HFFc6 (cell line): ENCODE measurements around the gene RSRC1. TPM values are rescaled to one million over a fixed set of nuclear protein-coding genes. Genes with fewer than 3 reads are reported as not detected.

Experiments used
- DNase-seq: peaks from one replicate; pipeline ENCODE4 v3.0.0-alpha.2; 2018
- H3K27ac Mint-ChIP-seq: 2 replicates; pipeline ENCODE4 v1.8.0; 2020; ENCODE audit warnings: mild to moderate bottlenecking, mixed read lengths
- H3K27me3 Mint-ChIP-seq: 2 replicates; pipeline ENCODE4 v1.8.0; 2021; ENCODE audit warnings: mild to moderate bottlenecking, moderate library complexity, mixed read lengths; ENCODE audit not compliant: insufficient read depth
- H3K36me3 Mint-ChIP-seq: 2 replicates; pipeline ENCODE4 v1.8.0; 2021; ENCODE audit warnings: low read depth, mixed read lengths
- H3K4me1 Mint-ChIP-seq: 2 replicates; pipeline ENCODE4 v1.8.0; 2020; ENCODE audit warnings: low read depth, mixed read lengths
- H3K4me3 Mint-ChIP-seq: 2 replicates; pipeline ENCODE4 v1.8.0; 2020; ENCODE audit warnings: mild to moderate bottlenecking, moderate library complexity, mixed read lengths
- H3K9me3 Mint-ChIP-seq: 2 replicates; pipeline ENCODE4 v1.8.0; 2020; ENCODE audit warnings: mild to moderate bottlenecking, mixed read lengths
- CTCF ChIP-seq: fragments of 200-600 bp; sonication (generic); IDR thresholded peaks from 2 replicates; pipeline ENCODE4 v1.5.0; 2021; ENCODE audit warnings: antibody characterized with exemption, mild to moderate bottlenecking
- total RNA-seq, 6 experiments: library from RNA; stranded (reverse); fragmentation: NEBNext Ultra II Directional; extraction: Animal tissue kit (Norgen Biotek cat#: 25700); gene quantifications; 2 replicates in 1 of 6; 3 replicates in 5 of 6; pipeline ENCODE4 v1.2.3, GENCODE V29; 2021

RSRC1 gene
- total RNA-seq, 6 experiments from 2014 or later = 20.5 to 37.6 (median 33.0) TPM

DNA sequence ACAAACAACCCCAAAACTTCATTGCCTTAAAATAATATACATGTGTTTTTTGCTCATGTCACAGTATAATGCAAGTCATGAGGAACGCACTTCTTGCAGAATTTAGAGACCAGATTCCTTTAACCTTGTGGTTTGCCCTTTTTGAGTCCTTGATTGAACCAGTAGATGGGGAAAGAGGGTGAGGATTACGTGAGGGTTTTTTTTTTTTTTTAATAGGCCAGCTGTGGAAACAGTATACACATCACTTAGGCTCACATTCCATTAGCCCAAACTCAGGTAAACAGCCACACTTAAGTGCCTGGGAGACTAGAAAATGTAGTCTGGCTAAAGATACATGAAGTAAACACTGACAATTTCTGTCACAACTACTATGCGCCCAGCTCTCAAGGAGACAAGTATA lies 346.2 kb downstream of the RSRC1 start:
- Mint-ChIP-seq H3K9me3 (no peaks in the 10 kb centered on the region), H3K27ac (no peak overlapping the region), H3K4me3 (no peak overlapping the region), H3K27me3 (no peaks in the 10 kb centered on the region; the same call in 1 of the 2 replicates), H3K4me1 (peaks cover 15% of the 10 kb centered on the region), H3K36me3 (no peaks in the 10 kb centered on the region)
- no peak for DNase-seq
- no peak for TF ChIP-seq CTCF

- Mint-ChIP-seq H3K36me3 (no peaks in the 10 kb centered on the region), H3K4me3 (no peak overlapping the region), H3K9me3 (no peaks in the 10 kb centered on the region), H3K27ac (no peak overlapping the region), H3K4me1 (peaks cover 10% of the 10 kb centered on the region), H3K27me3 (no peaks in the 10 kb centered on the region; the same call in 1 of the 2 replicates)
- TF ChIP-seq CTCF = no peak
- DNase-seq = no peak
Measured at GRCh38 chr3:158458464-158458863, 348.6 kb downstream of the RSRC1 start.

- Mint-ChIP-seq H3K27me3 (no peaks in the 10 kb centered on the region; the same call in 1 of the 2 replicates), H3K27ac (no peak overlapping the region), H3K4me1 (no peaks in the 10 kb centered on the region), H3K4me3 (no peak overlapping the region), H3K9me3 (no peaks in the 10 kb centered on the region), H3K36me3 (no peaks in the 10 kb centered on the region)
- no peak for DNase-seq
- TF ChIP-seq CTCF = no peak
Measured at GRCh38 chr3:158460926-158461325, 351.0 kb downstream of the RSRC1 start.

- no peak overlapping the region for H3K4me3 Mint-ChIP-seq
- H3K27me3 Mint-ChIP-seq = no peaks in the 10 kb centered on the region
- no peak overlapping the region for H3K27ac Mint-ChIP-seq
Measured at GRCh38 chr3:158463556-158463955, 353.7 kb downstream of the RSRC1 start.

DNA sequence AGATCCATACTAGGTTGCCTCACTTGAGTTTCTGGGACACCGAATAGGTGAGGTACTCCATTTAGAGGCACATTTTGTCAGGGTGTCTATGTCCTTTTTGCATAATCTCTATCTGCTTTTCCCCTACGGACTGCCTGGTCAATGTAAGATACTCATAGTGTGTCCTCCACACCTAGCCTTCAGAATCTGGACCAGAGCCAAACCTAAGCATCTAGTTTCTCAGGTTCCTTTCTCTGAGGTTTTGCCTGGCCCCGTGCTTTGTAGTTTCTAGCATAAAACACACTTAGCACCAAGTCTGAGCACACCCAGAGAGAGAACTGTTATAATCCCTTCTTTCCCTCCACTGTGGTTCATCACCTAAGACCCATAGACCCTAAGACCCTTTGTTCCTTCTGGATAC lies 355.2 kb downstream of the RSRC1 start:
- Mint-ChIP-seq H3K4me1 (no peaks in the 10 kb centered on the region), H3K4me3 (no peak overlapping the region), H3K9me3 (no peaks in the 10 kb centered on the region), H3K36me3 (no peaks in the 10 kb centered on the region), H3K27ac (no peak overlapping the region), H3K27me3 (no peaks in the 10 kb centered on the region)
- TF ChIP-seq CTCF = no peak
- no peak for DNase-seq

More at GRCh38 chr3:158463556-158463955, 353.7 kb downstream of the RSRC1 start:
- DNase-seq = no peak
- no peak for TF ChIP-seq CTCF
- Mint-ChIP-seq H3K9me3 (no peaks in the 10 kb centered on the region), H3K36me3 (no peaks in the 10 kb centered on the region), H3K4me1 (no peaks in the 10 kb centered on the region)
